H1 (cell line): ENCODE results near the gene DTX3. TPM values are rescaled to one million over a fixed set of nuclear protein-coding genes. Genes with fewer than 3 reads are reported as not detected.

ENCODE experiments used
- CTCF ChIA-PET: fragments of 300-600 bp; sonication (Branson Sonifier 250); formaldehyde crosslinking; loops from one replicate; lab custom pipeline; 2021; ENCODE audit not compliant: partially characterized antibody; lab: Charles Lee
- POLR2A ChIA-PET: fragments of 300-600 bp; sonication (Branson Sonifier 250); formaldehyde crosslinking; loops from one replicate; lab custom pipeline; 2021; ENCODE audit warnings: inconsistent platforms; ENCODE audit not compliant: partially characterized antibody; lab: Charles Lee
- DNase-seq, 2 experiments: peaks; one replicate each; pipeline versions ENCODE4 v3.0.0 to v3.0.0-alpha.2; 2010 to 2022; ENCODE audit warnings: low spot score in 2 of 2, low read depth in 1 of 2, mixed read lengths in 1 of 2
- FAIRE-seq: peaks from 2 replicates; lab custom pipeline; 2011; peaks lifted over from hg19 to GRCh38; lab: Jason Lieb, UNC
- H2AFZ ChIP-seq: 2 replicates; pipeline ENCODE4 v1.8.1; 2012; ENCODE audit warnings: low read length, inconsistent platforms
- H2AK5ac ChIP-seq: 2 replicates; pipeline ENCODE4 v1.6.1; 2013; ENCODE audit warnings: low read depth, low read length
- H2BK120ac ChIP-seq: replicated peaks from 2 replicates; pipeline ENCODE3; 2013; ENCODE audit warnings: low read depth, low read length, inconsistent platforms
- H2BK12ac ChIP-seq: 2 replicates; pipeline ENCODE4 v1.6.1; 2013; ENCODE audit warnings: low read depth, low read length
- H2BK15ac ChIP-seq: 2 replicates; pipeline ENCODE4 v1.6.1; 2013; ENCODE audit warnings: low read length
- H2BK20ac ChIP-seq: 2 replicates; pipeline ENCODE4 v1.6.1; 2013; ENCODE audit warnings: low read length
- H2BK5ac ChIP-seq: 2 replicates; pipeline ENCODE4 v1.6.1; 2013; ENCODE audit warnings: low read depth, low read length
- H3K14ac ChIP-seq: 2 replicates; pipeline ENCODE4 v1.6.1; 2013; ENCODE audit warnings: inconsistent platforms; ENCODE audit not compliant: insufficient read length
- H3K18ac ChIP-seq: 2 replicates; pipeline ENCODE4 v1.6.1; 2013; ENCODE audit warnings: low read length; ENCODE audit errors: extremely low read depth
- H3K23ac ChIP-seq: 2 replicates; pipeline ENCODE4 v1.6.1; 2013; ENCODE audit warnings: inconsistent platforms; ENCODE audit not compliant: insufficient read length
- H3K23me2 ChIP-seq: 2 replicates; pipeline ENCODE4 v1.6.1; 2013; ENCODE audit warnings: low read depth, low read length
- H3K27ac ChIP-seq: 2 replicates; pipeline ENCODE4 v1.6.1; 2011; ENCODE audit warnings: low read depth, low read length, inconsistent platforms
- H3K27me3 ChIP-seq, 4 experiments: replicated peaks in 1 of 4; 1 replicate in 1 of 4; 2 replicates in 3 of 4; pipeline versions ENCODE4 v1.6.1 to v1.8.1; 2011 to 2013; ENCODE audit warnings: low read length in 3 of 4, mild to moderate bottlenecking in 3 of 4, inconsistent platforms in 2 of 4, mixed read lengths in 2 of 4, moderate library complexity in 1 of 4; ENCODE audit not compliant: control insufficient read depth in 3 of 4, insufficient read depth in 3 of 4; ENCODE audit errors: extremely low read depth in 1 of 4
- H3K36me3 ChIP-seq, 4 experiments: 2 replicates each; pipeline versions ENCODE4 v1.6.1 to v1.8.1; 2011 to 2013; ENCODE audit warnings: mild to moderate bottlenecking in 4 of 4, low read length in 3 of 4, moderate library complexity in 2 of 4, control low read depth in 1 of 4, inconsistent platforms in 1 of 4; ENCODE audit not compliant: insufficient read depth in 4 of 4, control insufficient read depth in 2 of 4
- H3K4ac ChIP-seq: replicated peaks from 2 replicates; pipeline ENCODE3; 2013; ENCODE audit warnings: low read length, low read depth, mixed read lengths, inconsistent platforms; ENCODE audit not compliant: insufficient read length
- H3K4me1 ChIP-seq, 4 experiments: replicated peaks in 1 of 4; 1 replicate in 1 of 4; 2 replicates in 3 of 4; pipeline versions ENCODE4 v1.6.1 to v1.8.1; 2011 to 2013; ENCODE audit warnings: low read length in 3 of 4, inconsistent platforms in 2 of 4, mixed read lengths in 1 of 4; ENCODE audit not compliant: insufficient read depth in 4 of 4, control insufficient read depth in 3 of 4
- H3K4me2 ChIP-seq, 2 experiments: 2 replicates each; pipeline versions ENCODE4 v1.6.1 to v1.8.1; 2011 to 2013; ENCODE audit warnings: low read depth in 2 of 2, low read length in 2 of 2, control low read depth in 1 of 2, inconsistent platforms in 1 of 2, mild to moderate bottlenecking in 1 of 2; ENCODE audit not compliant: insufficient read depth in 1 of 2
- H3K4me3 ChIP-seq, 4 experiments: fragments of 200-600, 300-600 bp in 1 of 4; sonication (generic), shearing (Covaris generic), sonication (Bioruptor Twin) in 1 of 4; 2 replicates each; pipeline versions ENCODE4 v1.5.1 to v1.8.1; 2011 to 2016; ENCODE audit warnings: low read length in 4 of 4, low read depth in 3 of 4, control low read depth in 2 of 4, inconsistent platforms in 2 of 4, mild to moderate bottlenecking in 2 of 4, mixed read lengths in 1 of 4, moderate library complexity in 1 of 4; ENCODE audit not compliant: insufficient read depth in 2 of 4; ENCODE audit errors: extremely low read depth in 1 of 4
- H3K56ac ChIP-seq: replicated peaks from 2 replicates; pipeline ENCODE3; 2013; ENCODE audit warnings: low read depth, mild to moderate bottlenecking, mixed read lengths, low read length, inconsistent platforms; ENCODE audit not compliant: insufficient read length
- H3K79me1 ChIP-seq: 2 replicates; pipeline ENCODE4 v1.6.1; 2013; ENCODE audit warnings: low read depth, low read length, control low read depth
- H3K79me2 ChIP-seq, 2 experiments: 2 replicates each; pipeline versions ENCODE4 v1.6.1 to v1.8.1; 2012 to 2013; ENCODE audit warnings: low read length in 2 of 2, mild to moderate bottlenecking in 2 of 2, inconsistent platforms in 1 of 2; ENCODE audit not compliant: insufficient read depth in 2 of 2, control insufficient read depth in 1 of 2
- H3K9ac ChIP-seq, 4 experiments: replicated peaks in 1 of 4; 1 replicate in 1 of 4; 2 replicates in 3 of 4; pipeline versions ENCODE4 v1.6.1 to v1.8.1; 2011 to 2013; ENCODE audit warnings: low read depth in 3 of 4, low read length in 3 of 4, control low read depth in 2 of 4, mild to moderate bottlenecking in 2 of 4, moderate library complexity in 2 of 4, inconsistent platforms in 1 of 4; ENCODE audit errors: extremely low read depth in 1 of 4
- H3K9me3 ChIP-seq, 2 experiments: 2 replicates each; pipeline versions ENCODE4 v1.6.1 to v1.8.1; 2012 to 2013; ENCODE audit warnings: mild to moderate bottlenecking in 2 of 2, moderate library complexity in 2 of 2, control low read depth in 1 of 2, inconsistent platforms in 1 of 2, low read depth in 1 of 2, low read length in 1 of 2, mixed read lengths in 1 of 2; ENCODE audit not compliant: insufficient read depth in 2 of 2
- H4K20me1 ChIP-seq, 2 experiments: replicated peaks in 1 of 2; 2 replicates each; pipeline versions ENCODE3 to v1.8.1; 2011 to 2013; ENCODE audit warnings: inconsistent platforms in 2 of 2, low read length in 2 of 2, mild to moderate bottlenecking in 1 of 2; ENCODE audit not compliant: insufficient read depth in 2 of 2, control insufficient read depth in 1 of 2
- H4K5ac ChIP-seq: 2 replicates; pipeline ENCODE4 v1.6.1; 2013; ENCODE audit warnings: low read length, low read depth, mixed read lengths, inconsistent platforms; ENCODE audit not compliant: insufficient read length
- H4K8ac ChIP-seq: 2 replicates; pipeline ENCODE4 v1.8.0; 2013; ENCODE audit warnings: mild to moderate bottlenecking, moderate library complexity, low read length, inconsistent platforms; ENCODE audit not compliant: insufficient read depth; ENCODE audit errors: extremely low read depth
- H4K91ac ChIP-seq: replicated peaks from 2 replicates; pipeline ENCODE3; 2013; ENCODE audit warnings: low read length, mixed read lengths, inconsistent platforms; ENCODE audit not compliant: insufficient read length
- CBX8 ChIP-seq: fragments of 300-800, 300-1000 bp; sonication (generic); IDR thresholded peaks from 2 replicates; pipeline ENCODE4 v1.7.1; 2016; ENCODE audit warnings: low read depth, low read length, borderline replicate concordance
- CEBPB ChIP-seq: IDR thresholded peaks from 2 replicates; pipeline ENCODE4 v1.6.1; 2012; ENCODE audit warnings: low read depth, low read length
- E2F6 ChIP-seq: IDR thresholded peaks from 2 replicates; pipeline ENCODE4 v1.6.1; 2012; ENCODE audit warnings: inconsistent platforms
- EP300 ChIP-seq, 2 experiments: IDR thresholded peaks; 1 replicate in 1 of 2; 2 replicates in 1 of 2; pipeline ENCODE4 v1.6.1; 2011 to 2012; ENCODE audit warnings: low read depth in 2 of 2, low read length in 2 of 2, mild to moderate bottlenecking in 2 of 2, borderline replicate concordance in 1 of 2, inconsistent platforms in 1 of 2, moderate library complexity in 1 of 2
- EZH2 ChIP-seq: fragments of 200-600 bp; sonication (generic); IDR thresholded peaks from 2 replicates; pipeline ENCODE4 v1.7.1; 2012; ENCODE audit warnings: low read depth, mild to moderate bottlenecking, moderate library complexity, low read length, inconsistent platforms; ENCODE audit not compliant: severe bottlenecking
- GTF2F1 ChIP-seq: IDR thresholded peaks from 2 replicates; pipeline ENCODE4 v1.6.1; 2012; ENCODE audit warnings: low read depth, low read length, improper control_type of control experiment, borderline replicate concordance
- HDAC2 ChIP-seq, 2 experiments: fragments of 300-600 bp in 1 of 2; sonication (generic) in 1 of 2; IDR thresholded peaks; 2 replicates each; pipeline ENCODE4 v1.6.1; 2011 to 2012; ENCODE audit warnings: low read depth in 2 of 2, low read length in 2 of 2, mild to moderate bottlenecking in 2 of 2, moderate library complexity in 2 of 2, borderline replicate concordance in 1 of 2, inconsistent platforms in 1 of 2
- MAX ChIP-seq: IDR thresholded peaks from 2 replicates; pipeline ENCODE4 v1.6.1; 2012; ENCODE audit warnings: inconsistent platforms
- NANOG ChIP-seq: IDR thresholded peaks from 2 replicates; pipeline ENCODE4 v1.6.1; 2011; ENCODE audit warnings: low read length, low read depth, mild to moderate bottlenecking, inconsistent platforms; ENCODE audit not compliant: insufficient read depth, poor library complexity, severe bottlenecking
- SUZ12 ChIP-seq: fragments of 200-600 bp; sonication (generic); IDR thresholded peaks from 2 replicates; pipeline ENCODE4 v1.6.1; 2012; ENCODE audit warnings: mild to moderate bottlenecking, inconsistent platforms, low read length, moderate library complexity, mixed read lengths
- whole genome bisulfite sequencing, 2 experiments: shearing (Covaris generic) in 1 of 2; methylation state at CpG; one replicate each; pipeline versions ENCODE4 v1.1.6 to v1.1.7; 2013 to 2015; ENCODE audit warnings: low lambda C conversion rate in 2 of 2, mixed read lengths in 2 of 2, inconsistent platforms in 1 of 2, low coverage in 1 of 2, missing lambda C conversion rate in 1 of 2; ENCODE audit not compliant: insufficient replicate concordance in 2 of 2, insufficient coverage in 1 of 2, insufficient read length in 1 of 2; ENCODE audit errors: extremely low coverage in 1 of 2, missing lambda C conversion rate in 1 of 2; 5-methylcytosine and 5-hydroxymethylcytosine counted together
- polyA plus RNA-seq, 7 experiments: library from polyadenylated mRNA; depleted of rRNA in 3 of 7; stranded (reverse) in 5 of 7; unstranded in 2 of 7; fragments of >200 nt in 5 of 7; fragments of 200-250 nt in 2 of 7; gene quantifications; 1 replicate in 5 of 7; 2 replicates in 1 of 7; 4 replicates in 1 of 7; pipeline versions ENCODE4 v1.2.1 to v1.2.3, GENCODE V29; 2011 to 2013; ENCODE audit warnings: missing spikeins in 2 of 7, mixed read lengths in 2 of 7
- total RNA-seq: library from RNA; stranded (reverse); fragmentation: NEBNext Ultra II Directional; extraction: Animal tissue kit (Norgen Biotek cat#: 25700); gene quantifications from 2 replicates; pipeline ENCODE4 v1.2.1, GENCODE V29; 2021

Gene DTX3
- total and polyA plus RNA-seq, 2 of the 8 experiments (the other 6 are each of a cell fraction or from before 2014, with no cell fraction given), result 41.8 to 92.5 TPM

GRCh38 chr12:57586832-57587429 lies 17.7 kb upstream of the DTX3 start:
- no peak overlapping the region for H3K18ac ChIP-seq
- no peak overlapping the region for H4K8ac ChIP-seq
- no peaks in the 10 kb centered on the region for H3K79me1 ChIP-seq
- WGBS, 2 experiments, result 92% methylated on average over 3 of the region's 3 CpGs; no CpG with 5 or more reads in 1 of the 2 experiments
- no peak overlapping the region for H3K56ac ChIP-seq
- no peak overlapping the region for H3K27ac ChIP-seq
- H3K36me3 ChIP-seq, result peaks cover 0 to 14% (median under 1%) of the 10 kb centered on the region in 4 experiments; a peak in 5 of 8 replicates
- H3K27me3 ChIP-seq, result no peaks in the 10 kb centered on the region
- FAIRE-seq (no peak), DNase-seq (no peak)
- H3K9ac ChIP-seq, result no peak overlapping the region
- no peak overlapping the region for H2BK15ac ChIP-seq
- H4K5ac ChIP-seq, result no peak overlapping the region
- no peaks in the 10 kb centered on the region for H3K9me3 ChIP-seq
- H2BK20ac ChIP-seq, result no peak overlapping the region
- no peak overlapping the region for H2AFZ ChIP-seq
- H4K91ac ChIP-seq, result no peak overlapping the region
- no peak overlapping the region for H2BK5ac ChIP-seq
- H3K23ac ChIP-seq, result no peak overlapping the region
- peaks cover 3 to 6% of the 10 kb centered on the region in 2 experiments; a peak in 2 of 4 replicates for H3K79me2 ChIP-seq
- ChIA-PET CTCF (interaction anchor here (1.1 to 7.8 kb wide), 4 partner anchors 16 to 37 kb away, joined by 3 to 201 read pairs (median 93); partner anchors contain the start of gene ARHGEF25), POLR2A (interaction anchor here (0.6 to 1.0 kb wide), 2 partner anchors 13 to 33 kb away, joined by 3 read pairs; no protein-coding TSS in a partner anchor)
- no peak overlapping the region for H3K4me2 ChIP-seq
- H3K4me3 ChIP-seq, result no peak overlapping the region
- peaks cover 13% of the 10 kb centered on the region; the same call in 1 of the 2 replicates for H3K23me2 ChIP-seq
- H2AK5ac ChIP-seq, result no peak overlapping the region
- no peak for TF ChIP-seq EP300 (IDR thresholded peaks at IDR 0.05; ENCODE audit: borderline replicate concordance in 1 of 2, low read depth in 2 of 2, low read length in 2 of 2)
- TF ChIP-seq GTF2F1, result no peak
- TF ChIP-seq NANOG, result no peak
- TF ChIP-seq HDAC2 (IDR thresholded peaks at IDR 0.05; ENCODE audit: borderline replicate concordance in 1 of 2, low read depth in 2 of 2, low read length in 2 of 2), result no peak
- TF ChIP-seq SUZ12, result no peak
- TF ChIP-seq MAX, result no peak
- no peak for TF ChIP-seq E2F6
- no peak for TF ChIP-seq CEBPB
- no peak for TF ChIP-seq EZH2
- no peak for TF ChIP-seq CBX8
- peaks cover 2 to 5% (median 3%) of the 10 kb centered on the region in 4 experiments; a peak in 6 of 7 replicates for H3K4me1 ChIP-seq
- H2BK12ac ChIP-seq, result no peak overlapping the region
- H2BK120ac ChIP-seq, result no peak overlapping the region
- H3K4ac ChIP-seq, result no peak overlapping the region
- H3K14ac ChIP-seq, result no peak overlapping the region
- H4K20me1 ChIP-seq, result peaks cover 3 to 4% of the 10 kb centered on the region in 2 experiments
